Activated CD4-positive, alpha-beta T cell treated with anti-CD3 and anti-CD28 coated beads, Interleukin-2, amount 50 U/mL, for 24 hours (primary cell): ENCODE data around the gene RRP15.

ENCODE experiments used
- DNase-seq, 2 donors: peaks; one replicate each; pipeline ENCODE4 v3.0.0-alpha.2; 2020; ENCODE audit warnings: low read depth in 1 of 2, low spot score in 1 of 2

RRP15 gene

GRCh38 chr1:218384581-218384993 is 99.5 kb downstream of the RRP15 start:
- DNase-seq = no peak
